Inflammatory macrophage treated with lipopolysaccharide for 1 hour (primary cell): ENCODE results near the gene DRAP1.

Experiments
- DNase-seq, 2 donors: peaks; one replicate each; pipeline ENCODE4 v3.0.0-alpha.2; 2020 to 2022

DRAP1 gene

GRCh38 chr11:65919141-65919572, at the start of gene DRAP1:
DRAP1 (plus strand) TSS chr11:65919426; CDS start chr11:65919502, 76 bp downstream.
- peak; percentile 97 to 98 for DNase-seq

- no peak for DNase-seq
These were observed 49.5 kb upstream of the DRAP1 start for GRCh38 chr11:65869643-65870306.

- DNase-seq, result no peak
These were observed 48.9 kb upstream of the DRAP1 start for GRCh38 chr11:65870307-65870658.

- no peak for DNase-seq
These were observed 48.2 kb upstream of the DRAP1 start for GRCh38 chr11:65870706-65871681.

GRCh38 chr11:65871811-65872548, 47.2 kb upstream of the DRAP1 start:
- no peak for DNase-seq

GRCh38 chr11:65872586-65873317, 46.5 kb upstream of the DRAP1 start, which contains the start of gene EFEMP2:
EFEMP2 (minus strand) TSS chr11:65872800; CDS start chr11:65872354, 446 bp downstream.
- no peak for DNase-seq

GRCh38 chr11:65873318-65874156, 45.7 kb upstream of the DRAP1 start:
- DNase-seq, result peak; percentile 81 to 97

- peak in 1 of 2 donors; percentile 32 for DNase-seq
These were observed 39.6 kb upstream of the DRAP1 start, which contains the start of gene CTSW for GRCh38 chr11:65879617-65880016. CTSW (plus strand) TSS chr11:65879837; CDS start chr11:65879855, 18 bp downstream.

- no peak for DNase-seq
These were observed 39.2 kb upstream of the DRAP1 start for GRCh38 chr11:65880027-65880426.

- DNase-seq, result no peak
These were observed 38.3 kb upstream of the DRAP1 start for GRCh38 chr11:65880844-65881421.

GRCh38 chr11:65882120-65883057, 36.8 kb upstream of the DRAP1 start:
- DNase-seq, result no peak

GRCh38 chr11:65883058-65883761, 36.0 kb upstream of the DRAP1 start:
- no peak for DNase-seq

- DNase-seq, result no peak
These were observed 35.2 kb upstream of the DRAP1 start for GRCh38 chr11:65883786-65884715.

GRCh38 chr11:65884716-65885092, 34.5 kb upstream of the DRAP1 start:
- DNase-seq, result peak; percentile 65 to 90

GRCh38 chr11:65885231-65885630, 34.0 kb upstream of the DRAP1 start:
- no peak for DNase-seq

- DNase-seq, result no peak
These were observed 33.3 kb upstream of the DRAP1 start for GRCh38 chr11:65885808-65886536.
